Measurements from ENCODE around the gene DNAJC18.
A peak's percentile ranks its signal among the peaks of the same experiment; 100 is the strongest.

The DNAJC18 gene

GRCh38 chr5:139458580-139459407 is 19.5 kb upstream of the DNAJC18 start:
- ATAC-seq (ENCODE audit: insufficient read depth, low read depth), result peak; percentile 100
- Histone ChIP-seq H3K4me3 (ENCODE audit: low read depth in 1 of 2, low read length in 2 of 2) (peak overlapping the region in 1 of 2 experiments; percentile 11; a peak in 1 of 4 replicates), H4K20me1 (ENCODE audit: insufficient read depth, low read length) (no peaks in the 10 kb centered on the region), H3K9me3 (ENCODE audit: insufficient read depth, low read length, severe bottlenecking) (no peaks in the 10 kb centered on the region), H3K27me3 (ENCODE audit: insufficient read depth, low read length, poor library complexity) (no peaks in the 10 kb centered on the region), H2AFZ (ENCODE audit: low read depth, low read length) (peak overlapping the region; percentile 72), H3K36me3 (ENCODE audit: insufficient read depth, low read length) (no peaks in the 10 kb centered on the region), H3K4me2 (ENCODE audit: insufficient read depth, low read length) (peak overlapping the region; percentile 48), H3K79me2 (ENCODE audit: insufficient read depth, low read length) (no peaks in the 10 kb centered on the region), H3K4me1 (ENCODE audit: insufficient read depth, low read length) (peaks cover 26% of the 10 kb centered on the region), H3K27ac (ENCODE audit: low read length) (peak overlapping the region; percentile 87), H3K9ac (ENCODE audit: low read depth, low read length) (peak overlapping the region; percentile 28)
- peak; percentile 89 for DNase-seq
- no peak for TF ChIP-seq CTCF (IDR thresholded peaks at IDR 0.05; ENCODE audit: borderline replicate concordance, extremely low read depth, low read length, poor library complexity, severe bottlenecking)
- no peak for TF ChIP-seq EZH2 (IDR thresholded peaks at IDR 0.05; ENCODE audit: borderline replicate concordance, low read depth, low read length, severe bottlenecking)

- Histone ChIP-seq H3K79me2 (ENCODE audit: insufficient read depth, low read length) (no peaks in the 10 kb centered on the region), H3K9me3 (ENCODE audit: insufficient read depth, low read length, severe bottlenecking) (no peaks in the 10 kb centered on the region), H3K4me2 (ENCODE audit: insufficient read depth, low read length) (0 out of 2 replicates have a peak overlapping the region, but pooled peaks have one; percentile 34), H4K20me1 (ENCODE audit: insufficient read depth, low read length) (no peaks in the 10 kb centered on the region), H3K4me1 (ENCODE audit: insufficient read depth, low read length) (peaks cover 26% of the 10 kb centered on the region), H3K9ac (ENCODE audit: low read depth, low read length) (peak overlapping the region; percentile 28; the same call in 1 of the 2 replicates), H3K27ac (ENCODE audit: low read length) (peak overlapping the region; percentile 87), H2AFZ (ENCODE audit: low read depth, low read length) (no peak overlapping the region), H3K27me3 (ENCODE audit: insufficient read depth, low read length, poor library complexity) (no peaks in the 10 kb centered on the region), H3K4me3 (ENCODE audit: low read depth in 1 of 2, low read length in 2 of 2) (no peak overlapping the region), H3K36me3 (ENCODE audit: insufficient read depth, low read length) (no peaks in the 10 kb centered on the region)
- TF ChIP-seq CTCF (IDR thresholded peaks at IDR 0.05; ENCODE audit: borderline replicate concordance, extremely low read depth, low read length, poor library complexity, severe bottlenecking), result no peak
- DNase-seq (no peak), ATAC-seq (ENCODE audit: insufficient read depth, low read depth) (no peak)
Measured at GRCh38 chr5:139457653-139458306, 18.5 kb upstream of the DNAJC18 start.

- Histone ChIP-seq H3K27ac (ENCODE audit: low read length) (peak overlapping the region; percentile 87), H3K36me3 (ENCODE audit: insufficient read depth, low read length) (no peaks in the 10 kb centered on the region), H3K9ac (ENCODE audit: low read depth, low read length) (no peak overlapping the region), H2AFZ (ENCODE audit: low read depth, low read length) (no peak overlapping the region), H3K4me1 (ENCODE audit: insufficient read depth, low read length) (peaks cover 26% of the 10 kb centered on the region), H3K9me3 (ENCODE audit: insufficient read depth, low read length, severe bottlenecking) (no peaks in the 10 kb centered on the region), H3K27me3 (ENCODE audit: insufficient read depth, low read length, poor library complexity) (no peaks in the 10 kb centered on the region), H3K4me2 (ENCODE audit: insufficient read depth, low read length) (no peak overlapping the region), H3K79me2 (ENCODE audit: insufficient read depth, low read length) (no peaks in the 10 kb centered on the region), H4K20me1 (ENCODE audit: insufficient read depth, low read length) (no peaks in the 10 kb centered on the region), H3K4me3 (ENCODE audit: low read depth in 1 of 2, low read length in 2 of 2) (no peak overlapping the region)
- ATAC-seq (ENCODE audit: insufficient read depth, low read depth), result no peak
- DNase-seq, result no peak
- no peak for TF ChIP-seq EZH2 (IDR thresholded peaks at IDR 0.05; ENCODE audit: borderline replicate concordance, low read depth, low read length, severe bottlenecking)
- TF ChIP-seq CTCF (IDR thresholded peaks at IDR 0.05; ENCODE audit: borderline replicate concordance, extremely low read depth, low read length, poor library complexity, severe bottlenecking), result no peak
Measured at GRCh38 chr5:139457241-139457640, 17.9 kb upstream of the DNAJC18 start.
